Mesenchymal stem cell (in vitro differentiated cells and primary cell): ENCODE measurements around the gene N4BP3.

Experiments used
- DNase-seq: peaks from one replicate; pipeline ENCODE4 v3.0.0-alpha.2; 2013
- H2AFZ ChIP-seq: one replicate; pipeline ENCODE4 v1.6.1; 2013; ENCODE audit warnings: low read depth, mild to moderate bottlenecking, control low read depth, inconsistent platforms, low read length, moderate library complexity
- H2AK5ac ChIP-seq: 2 replicates; pipeline ENCODE4 v1.6.1; 2013; ENCODE audit warnings: low read length, moderate library complexity, mild to moderate bottlenecking, inconsistent platforms; ENCODE audit not compliant: severe bottlenecking
- H2BK120ac ChIP-seq: one replicate; pipeline ENCODE4 v1.6.1; 2013; ENCODE audit warnings: low read depth, mild to moderate bottlenecking, inconsistent platforms, low read length, moderate library complexity
- H2BK12ac ChIP-seq, 2 experiments: one replicate each; pipeline ENCODE4 v1.6.1; 2013; ENCODE audit warnings: inconsistent platforms in 2 of 2, low read length in 2 of 2, mild to moderate bottlenecking in 2 of 2, moderate library complexity in 2 of 2, control low read depth in 1 of 2
- H2BK15ac ChIP-seq: one replicate; pipeline ENCODE4 v1.6.1; 2013; ENCODE audit warnings: mild to moderate bottlenecking, low read depth, inconsistent platforms; ENCODE audit not compliant: poor library complexity, severe bottlenecking
- H2BK5ac ChIP-seq: 2 replicates; pipeline ENCODE4 v1.6.1; 2013; ENCODE audit warnings: low read depth, mild to moderate bottlenecking, low read length, control low read depth, inconsistent platforms; ENCODE audit not compliant: poor library complexity, severe bottlenecking
- H3K14ac ChIP-seq, 2 experiments: one replicate each; pipeline ENCODE4 v1.6.1; 2013; ENCODE audit warnings: inconsistent platforms in 2 of 2, low read length in 2 of 2, control low read depth in 1 of 2, mild to moderate bottlenecking in 1 of 2, moderate library complexity in 1 of 2
- H3K18ac ChIP-seq, 2 experiments: one replicate each; pipeline ENCODE4 v1.6.1; 2013; ENCODE audit warnings: inconsistent platforms in 2 of 2, low read length in 2 of 2, control low read depth in 1 of 2, low read depth in 1 of 2, mild to moderate bottlenecking in 1 of 2
- H3K23ac ChIP-seq, 2 experiments: one replicate each; pipeline ENCODE4 v1.6.1; 2013; ENCODE audit warnings: inconsistent platforms in 2 of 2, low read length in 2 of 2, mild to moderate bottlenecking in 2 of 2, moderate library complexity in 2 of 2, control low read depth in 1 of 2
- H3K27ac ChIP-seq: 2 replicates; pipeline ENCODE4 v1.5.1; 2013; ENCODE audit warnings: mild to moderate bottlenecking, moderate library complexity, low read length, control low read depth, inconsistent platforms; ENCODE audit not compliant: poor library complexity, severe bottlenecking
- H3K27me3 ChIP-seq, 2 experiments: 2 replicates each; pipeline versions ENCODE4 v1.6.1 to v1.7.0; 2013; ENCODE audit warnings: low read length in 2 of 2, mild to moderate bottlenecking in 2 of 2, moderate library complexity in 2 of 2, control low read depth in 1 of 2, inconsistent platforms in 1 of 2; ENCODE audit not compliant: control insufficient read depth in 1 of 2, insufficient read depth in 1 of 2
- H3K36me3 ChIP-seq, 2 experiments: 2 replicates each; pipeline versions ENCODE4 v1.6.1 to v1.7.0; 2013; ENCODE audit warnings: low read length in 2 of 2, control low read depth in 1 of 2, inconsistent platforms in 1 of 2, low read depth in 1 of 2, mild to moderate bottlenecking in 1 of 2; ENCODE audit not compliant: insufficient read depth in 2 of 2, control insufficient read depth in 1 of 2
- H3K4ac ChIP-seq, 2 experiments: one replicate each; pipeline ENCODE4 v1.6.1; 2013; ENCODE audit warnings: inconsistent platforms in 2 of 2, low read length in 2 of 2, mild to moderate bottlenecking in 2 of 2, moderate library complexity in 2 of 2, control low read depth in 1 of 2, low read depth in 1 of 2
- H3K4me1 ChIP-seq: 2 replicates; pipeline ENCODE4 v1.6.1; 2013; ENCODE audit warnings: low read depth, low read length, control low read depth; ENCODE audit not compliant: control insufficient read depth, insufficient read depth
- H3K4me2 ChIP-seq: 2 replicates; pipeline ENCODE4 v1.6.1; 2013; ENCODE audit warnings: low read length, mild to moderate bottlenecking, inconsistent platforms; ENCODE audit not compliant: poor library complexity, severe bottlenecking
- H3K4me3 ChIP-seq, 2 experiments: 2 replicates each; pipeline versions ENCODE4 v1.5.1 to v1.7.0; 2013; ENCODE audit warnings: low read length in 2 of 2, mild to moderate bottlenecking in 2 of 2, control low read depth in 1 of 2, low read depth in 1 of 2; ENCODE audit not compliant: insufficient read depth in 1 of 2
- H3K79me1 ChIP-seq: replicated peaks from 2 replicates; pipeline ENCODE4 v1.6.1; 2013; ENCODE audit warnings: mild to moderate bottlenecking, control low read depth, low read length, inconsistent platforms; ENCODE audit not compliant: poor library complexity, severe bottlenecking
- H3K9ac ChIP-seq: 2 replicates; pipeline ENCODE4 v1.7.0; 2013; ENCODE audit warnings: mild to moderate bottlenecking, low read length, moderate library complexity
- H3K9me3 ChIP-seq: 2 replicates; pipeline ENCODE4 v1.7.0; 2013; ENCODE audit warnings: mild to moderate bottlenecking, low read length; ENCODE audit not compliant: control insufficient read depth
- H4K8ac ChIP-seq: one replicate; pipeline ENCODE4 v1.6.1; 2013; ENCODE audit warnings: inconsistent platforms, mild to moderate bottlenecking, low read length, moderate library complexity
- H4K91ac ChIP-seq: one replicate; pipeline ENCODE4 v1.6.1; 2013; ENCODE audit warnings: mild to moderate bottlenecking, low read length, inconsistent platforms
- WGBS: methylation state at CpG from one replicate; pipeline ENCODE4 v1.1.7; 2013; ENCODE audit warnings: mixed read lengths; 5-methylcytosine and 5-hydroxymethylcytosine counted together

N4BP3 gene

DNA sequence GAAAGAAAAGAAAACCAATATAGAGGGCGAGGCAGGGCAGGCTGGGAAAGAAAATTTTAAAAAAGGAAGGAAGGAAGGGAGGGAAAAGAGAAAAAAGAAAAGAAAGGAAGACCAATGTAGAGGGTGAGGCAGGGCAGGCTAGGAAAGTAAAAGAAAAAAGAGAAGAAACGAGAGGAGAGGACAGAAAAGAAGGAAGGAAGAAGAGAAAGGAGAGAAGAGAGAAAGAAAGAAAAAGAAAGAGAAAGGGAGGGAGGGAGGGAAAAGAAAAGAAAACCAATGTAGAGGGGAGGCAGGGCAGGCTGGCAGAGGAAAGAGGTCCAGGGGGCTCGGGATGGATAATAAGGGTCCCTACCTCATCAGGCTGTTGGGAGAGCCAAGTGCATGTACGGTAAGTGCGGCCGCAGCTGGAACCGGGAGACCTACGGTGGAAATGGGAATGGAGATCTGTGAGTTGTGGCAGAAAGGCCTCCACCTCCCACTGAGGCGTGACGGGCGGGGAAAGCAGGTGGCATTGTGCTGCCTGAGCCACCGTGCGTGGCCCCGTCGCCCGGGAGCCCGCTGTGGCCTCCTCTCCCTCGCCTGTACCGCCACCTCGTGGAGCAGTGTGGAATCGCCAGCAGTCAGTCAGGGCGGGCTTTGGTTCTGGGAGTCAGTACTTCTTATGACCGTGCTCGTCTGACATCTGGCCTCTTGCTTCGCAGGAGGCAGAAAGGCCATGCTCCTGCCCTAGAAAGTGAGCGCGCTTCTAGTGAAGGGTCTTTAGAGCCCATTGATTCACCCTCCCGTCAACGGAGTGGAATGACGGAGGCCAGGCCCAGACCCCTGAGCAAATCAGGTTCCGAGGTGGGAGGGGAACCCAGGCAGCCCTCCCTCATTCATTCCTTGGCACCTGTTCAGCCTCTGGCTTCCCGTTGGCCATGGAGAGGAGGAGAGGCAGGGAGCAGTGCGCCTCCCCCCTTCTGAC, 50.7 kb downstream of the N4BP3 start:
- H2AFZ ChIP-seq: peak overlapping the region; percentile 75

DNA sequence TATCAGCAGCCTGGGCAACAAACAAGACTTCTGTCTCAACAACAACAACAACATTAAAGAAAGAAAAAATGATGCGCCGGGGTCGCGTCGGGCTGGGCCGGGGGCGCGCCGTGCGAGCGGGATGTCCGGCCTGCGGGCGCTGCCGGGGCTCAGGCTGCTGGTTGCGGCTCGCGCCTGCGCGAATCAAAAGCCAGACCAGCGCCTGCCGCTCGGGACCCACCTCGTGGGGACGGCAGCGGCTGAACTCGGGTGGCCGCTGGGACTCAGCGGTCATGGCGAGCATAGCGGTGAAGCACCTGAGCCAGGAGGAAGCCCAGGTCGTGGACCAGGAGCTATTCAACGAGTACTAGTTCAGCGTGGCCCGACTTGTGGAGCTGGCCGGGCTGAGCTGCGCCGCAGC, 52.2 kb downstream of the N4BP3 start:
- Histone ChIP-seq H3K18ac (no peak overlapping the region), H3K36me3 (no peaks in the 10 kb centered on the region), H3K9me3 (no peaks in the 10 kb centered on the region), H4K91ac (no peak overlapping the region), H3K4me2 (no peak overlapping the region), H3K4me3 (peak overlapping the region in 1 of 2 experiments; percentile 35), H3K27me3 (peaks cover 25 to 52% of the 10 kb centered on the region in 2 experiments), H2AK5ac (no peak overlapping the region), H3K14ac (no peak overlapping the region), H3K4me1 (peaks cover 8% of the 10 kb centered on the region), H3K27ac (no peak overlapping the region), H3K79me1 (no peaks in the 10 kb centered on the region), H4K8ac (no peak overlapping the region), H3K23ac (no peak overlapping the region), H2AFZ (no peak overlapping the region), H2BK120ac (no peak overlapping the region), H3K9ac (no peak overlapping the region), H2BK12ac (peak overlapping the region in 1 of 2 experiments; percentile 19), H3K4ac (no peak overlapping the region), H2BK5ac (no peak overlapping the region), H2BK15ac (no peak overlapping the region)
- 96% methylated on average over 38 of the region's 38 CpGs for WGBS
- DNase-seq: no peak

More for the DNA sequence above, 50.7 kb downstream of the N4BP3 start:
- Histone ChIP-seq H4K8ac (peak overlapping the region; percentile 48), H3K4me3 (peak overlapping the region; percentile 29 to 64), H3K4me2 (peak overlapping the region; percentile 73), H3K9ac (peak overlapping the region; percentile 31), H2AK5ac (no peak overlapping the region), H3K36me3 (no peaks in the 10 kb centered on the region), H2BK5ac (no peak overlapping the region), H4K91ac (no peak overlapping the region), H3K4ac (no peak overlapping the region), H3K27me3 (peaks cover 18 to 51% of the 10 kb centered on the region in 2 experiments), H2BK12ac (no peak overlapping the region), H3K18ac (peak overlapping the region in 1 of 2 experiments; percentile 48), H2BK120ac (no peak overlapping the region), H3K14ac (peak overlapping the region in 1 of 2 experiments; percentile 53), H3K79me1 (no peaks in the 10 kb centered on the region), H3K9me3 (no peaks in the 10 kb centered on the region), H3K4me1 (peaks cover 8% of the 10 kb centered on the region), H3K23ac (no peak overlapping the region), H2BK15ac (no peak overlapping the region), H3K27ac (no peak overlapping the region)
- WGBS: 11% methylated on average over 33 of the region's 33 CpGs
- peak; percentile 69 for DNase-seq

DNA sequence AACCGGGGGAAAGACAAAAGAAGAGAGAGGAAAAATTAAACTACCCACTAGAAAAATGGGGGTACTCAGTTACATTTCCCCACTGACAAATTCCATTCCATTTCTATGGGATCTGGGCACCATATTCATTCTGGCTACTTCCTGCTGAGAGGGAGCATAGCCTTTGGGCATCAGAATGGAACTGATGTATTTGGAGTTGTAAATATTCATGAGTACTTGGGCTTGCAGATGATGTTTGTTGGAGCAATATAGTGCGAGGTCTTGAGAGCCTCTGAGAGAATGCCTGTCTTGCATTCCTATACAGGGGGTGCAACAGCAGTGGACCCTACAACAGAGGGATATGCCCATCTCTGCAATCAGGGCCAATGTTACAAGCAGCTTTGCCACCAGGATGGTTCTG, 57.1 kb downstream of the N4BP3 start:
- no peak overlapping the region for H4K8ac ChIP-seq
- H3K4me3 ChIP-seq: no peak overlapping the region
- no peaks in the 10 kb centered on the region for H3K79me1 ChIP-seq
- no peak overlapping the region for H3K4ac ChIP-seq
- 87% methylated on average over 1 of the region's 2 CpGs for WGBS
- H3K9ac ChIP-seq: no peak overlapping the region
- DNase-seq: no peak
- no peak overlapping the region for H3K14ac ChIP-seq
- H2BK15ac ChIP-seq: no peak overlapping the region
- no peak overlapping the region for H2BK120ac ChIP-seq
- no peaks in the 10 kb centered on the region for H3K36me3 ChIP-seq
- peaks cover 16 to 30% of the 10 kb centered on the region in 2 experiments for H3K27me3 ChIP-seq
- no peak overlapping the region for H2BK12ac ChIP-seq
- H2AK5ac ChIP-seq: no peak overlapping the region
- no peak overlapping the region for H2BK5ac ChIP-seq
- H3K18ac ChIP-seq: no peak overlapping the region
- no peaks in the 10 kb centered on the region for H3K4me1 ChIP-seq
- H3K4me2 ChIP-seq: no peak overlapping the region
- H4K91ac ChIP-seq: no peak overlapping the region
- no peaks in the 10 kb centered on the region for H3K9me3 ChIP-seq
- H3K27ac ChIP-seq: no peak overlapping the region
- H2AFZ ChIP-seq: no peak overlapping the region
- H3K23ac ChIP-seq: no peak overlapping the region

DNA sequence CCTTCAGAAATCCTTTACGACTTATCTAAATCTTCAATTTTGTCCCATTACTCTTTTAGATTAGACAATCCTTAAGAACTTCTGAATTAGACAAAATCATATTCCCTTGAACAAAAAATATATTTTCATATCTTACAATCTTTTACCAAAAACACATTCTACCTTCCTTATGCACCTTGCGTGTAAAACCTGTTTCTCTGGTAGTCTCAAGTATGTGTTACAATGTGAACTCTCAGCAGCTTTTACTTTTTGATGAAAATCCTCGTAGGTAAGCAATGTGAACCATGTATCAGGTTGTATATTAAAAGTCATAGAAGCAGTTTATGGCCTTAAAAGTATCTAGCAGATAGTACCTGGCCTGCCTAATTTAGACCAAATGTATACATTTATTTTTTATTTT, 61.1 kb downstream of the N4BP3 start:
- 91% methylated on average over 1 of the region's 3 CpGs for WGBS
- Histone ChIP-seq H3K18ac (no peak overlapping the region), H2BK15ac (no peak overlapping the region), H2AFZ (no peak overlapping the region), H3K4me2 (no peak overlapping the region), H3K9ac (no peak overlapping the region), H2BK12ac (no peak overlapping the region), H4K8ac (no peak overlapping the region), H2BK120ac (no peak overlapping the region), H3K9me3 (peaks cover 2% of the 10 kb centered on the region), H3K79me1 (no peaks in the 10 kb centered on the region), H3K14ac (no peak overlapping the region), H3K4me1 (no peaks in the 10 kb centered on the region), H2BK5ac (no peak overlapping the region), H3K4ac (no peak overlapping the region), H2AK5ac (no peak overlapping the region), H3K27me3 (peaks cover 10 to 12% of the 10 kb centered on the region in 2 experiments), H4K91ac (no peak overlapping the region), H3K27ac (no peak overlapping the region), H3K36me3 (no peaks in the 10 kb centered on the region), H3K23ac (no peak overlapping the region), H3K4me3 (no peak overlapping the region)
- no peak for DNase-seq
